IMR-90 (cell line): ENCODE data around the gene OXER1.

Experiments used
- MXI1 ChIP-seq: IDR thresholded peaks from 2 replicates; pipeline ENCODE4 v1.6.1; 2012; ENCODE audit warnings: low read depth, mild to moderate bottlenecking, low read length, moderate library complexity, borderline replicate concordance
- POLR2A ChIP-seq: IDR thresholded peaks from 2 replicates; pipeline ENCODE4 v1.6.1; 2012; ENCODE audit warnings: mild to moderate bottlenecking, low read depth, low read length
- TF ChIP-seq, protein P1 (sequence below): fragments of 150-350 bp; IDR thresholded peaks from 2 replicates; pipeline ENCODE4 v1.6.1; 2017; ENCODE audit warnings: mild to moderate bottlenecking, antibody characterized with exemption, low read length, low read depth
- TF ChIP-seq, protein P2 (sequence below): conservative IDR thresholded peaks from 2 replicates; pipeline ENCODE4 v1.5.1; 2012; ENCODE audit warnings: mild to moderate bottlenecking, low read depth, low read length, improper control_type of control experiment

GRCh38 chr2:42787788-42788477 lies 24.0 kb upstream of the OXER1 start:
- TF ChIP-seq, protein P1, sequence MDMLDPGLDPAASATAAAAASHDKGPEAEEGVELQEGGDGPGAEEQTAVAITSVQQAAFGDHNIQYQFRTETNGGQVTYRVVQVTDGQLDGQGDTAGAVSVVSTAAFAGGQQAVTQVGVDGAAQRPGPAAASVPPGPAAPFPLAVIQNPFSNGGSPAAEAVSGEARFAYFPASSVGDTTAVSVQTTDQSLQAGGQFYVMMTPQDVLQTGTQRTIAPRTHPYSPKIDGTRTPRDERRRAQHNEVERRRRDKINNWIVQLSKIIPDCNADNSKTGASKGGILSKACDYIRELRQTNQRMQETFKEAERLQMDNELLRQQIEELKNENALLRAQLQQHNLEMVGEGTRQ = no peak
- no peak for TF ChIP-seq MXI1
- TF ChIP-seq, protein P2, sequence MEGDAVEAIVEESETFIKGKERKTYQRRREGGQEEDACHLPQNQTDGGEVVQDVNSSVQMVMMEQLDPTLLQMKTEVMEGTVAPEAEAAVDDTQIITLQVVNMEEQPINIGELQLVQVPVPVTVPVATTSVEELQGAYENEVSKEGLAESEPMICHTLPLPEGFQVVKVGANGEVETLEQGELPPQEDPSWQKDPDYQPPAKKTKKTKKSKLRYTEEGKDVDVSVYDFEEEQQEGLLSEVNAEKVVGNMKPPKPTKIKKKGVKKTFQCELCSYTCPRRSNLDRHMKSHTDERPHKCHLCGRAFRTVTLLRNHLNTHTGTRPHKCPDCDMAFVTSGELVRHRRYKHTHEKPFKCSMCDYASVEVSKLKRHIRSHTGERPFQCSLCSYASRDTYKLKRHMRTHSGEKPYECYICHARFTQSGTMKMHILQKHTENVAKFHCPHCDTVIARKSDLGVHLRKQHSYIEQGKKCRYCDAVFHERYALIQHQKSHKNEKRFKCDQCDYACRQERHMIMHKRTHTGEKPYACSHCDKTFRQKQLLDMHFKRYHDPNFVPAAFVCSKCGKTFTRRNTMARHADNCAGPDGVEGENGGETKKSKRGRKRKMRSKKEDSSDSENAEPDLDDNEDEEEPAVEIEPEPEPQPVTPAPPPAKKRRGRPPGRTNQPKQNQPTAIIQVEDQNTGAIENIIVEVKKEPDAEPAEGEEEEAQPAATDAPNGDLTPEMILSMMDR = no peak
- no peak for TF ChIP-seq POLR2A
